OCI-M2 (cell line): ENCODE results near the gene HEPHL1.
"Not testable (repeated sequence)": the region's sequence is repeated elsewhere in the genome, so short reads cannot be mapped to it uniquely, and the experiment has no call there.

Experiments used
- DNase-seq: peaks from one replicate; lab custom pipeline; 2025; ENCODE audit not compliant: unreplicated experiment; lab: John Stamatoyannopoulos, UW

The HEPHL1 gene

GRCh38 chr11:94149431-94150017, 128.4 kb downstream of the HEPHL1 start:
- DNase-seq: no peak

GRCh38 chr11:94150056-94150455, 128.9 kb downstream of the HEPHL1 start:
- no peak for DNase-seq

DNA sequence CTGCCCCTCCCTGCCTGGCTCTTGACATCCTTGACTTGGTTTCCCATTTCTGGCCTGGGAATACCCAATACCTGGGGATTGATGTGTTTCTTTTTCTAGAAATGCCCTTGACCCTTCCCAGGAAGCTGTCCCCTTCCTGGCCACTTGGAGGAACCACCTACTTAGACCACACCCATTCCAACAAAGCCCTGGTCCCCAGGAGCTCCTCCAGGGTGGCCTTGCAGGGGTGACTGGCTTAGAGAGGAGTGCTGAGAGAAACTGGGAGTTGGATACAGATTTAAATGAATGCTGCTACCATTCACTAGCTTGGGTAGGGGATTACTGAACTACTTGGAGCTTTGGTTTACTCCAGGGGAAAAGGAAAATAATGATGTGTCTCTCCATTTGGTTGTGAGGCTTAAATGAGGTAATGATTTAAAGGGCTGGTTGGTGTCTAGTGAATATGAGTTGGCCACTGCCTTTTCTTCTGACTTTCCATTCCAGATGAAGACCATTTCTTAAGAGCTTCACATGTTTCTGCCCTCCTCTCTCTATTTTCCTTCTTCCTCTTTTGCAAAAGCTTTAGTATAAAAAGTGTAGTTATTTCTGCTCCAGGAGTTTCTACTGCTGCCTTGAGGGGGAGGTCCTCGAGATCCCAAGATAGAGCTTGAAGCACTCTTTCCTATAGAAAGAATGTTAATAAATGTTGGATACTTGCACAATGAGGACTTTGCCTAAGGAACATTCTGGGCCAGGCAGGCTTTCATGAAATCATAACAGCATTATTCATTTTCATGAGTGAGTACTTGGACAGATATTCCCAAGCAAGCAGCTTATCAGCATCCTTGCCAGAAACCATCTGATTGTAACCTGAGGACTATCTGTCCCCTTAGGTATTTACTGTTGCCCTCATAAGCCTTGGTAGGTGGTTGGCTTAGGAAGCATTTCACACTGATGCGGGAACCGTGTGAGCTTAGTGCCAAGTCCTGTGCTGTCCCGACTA, 129.8 kb downstream of the HEPHL1 start:
- DNase-seq: no peak

DNA sequence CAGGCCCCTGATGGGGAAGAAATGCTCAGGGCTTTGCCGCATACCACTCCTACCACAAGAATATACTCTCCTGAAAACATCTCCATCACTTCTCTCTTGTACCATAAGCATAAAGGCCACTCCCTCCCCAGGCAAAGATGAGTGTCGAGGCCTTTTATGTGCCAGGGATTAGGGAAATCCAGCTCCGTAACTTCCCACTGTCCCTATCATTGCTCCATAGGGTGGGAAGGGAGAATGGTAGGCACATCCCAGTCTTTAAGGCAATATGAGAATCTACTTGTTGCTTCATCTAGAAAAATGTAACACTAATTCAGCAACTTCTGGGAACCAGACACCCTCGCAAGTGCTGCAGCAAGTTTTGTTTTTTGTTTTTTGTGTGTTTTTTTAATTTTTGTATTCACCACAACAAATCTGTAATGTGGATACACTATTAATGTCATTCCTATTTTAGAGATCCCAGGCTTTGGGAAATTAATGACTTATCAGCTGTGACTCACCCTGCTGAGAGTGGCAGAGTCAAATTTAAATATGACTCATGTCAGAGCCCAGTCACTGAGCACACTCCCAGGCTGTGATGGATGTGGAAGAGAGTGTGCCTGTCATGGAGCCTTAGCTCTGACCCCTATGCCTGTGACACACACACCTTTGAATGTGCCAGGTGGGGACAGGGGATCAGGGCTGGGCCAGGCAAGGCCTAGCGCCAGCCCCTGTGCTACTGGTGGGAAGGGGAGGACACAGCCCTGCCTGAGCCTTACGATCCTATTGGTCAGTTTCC, 130.9 kb downstream of the HEPHL1 start:
- DNase-seq: no peak

DNA sequence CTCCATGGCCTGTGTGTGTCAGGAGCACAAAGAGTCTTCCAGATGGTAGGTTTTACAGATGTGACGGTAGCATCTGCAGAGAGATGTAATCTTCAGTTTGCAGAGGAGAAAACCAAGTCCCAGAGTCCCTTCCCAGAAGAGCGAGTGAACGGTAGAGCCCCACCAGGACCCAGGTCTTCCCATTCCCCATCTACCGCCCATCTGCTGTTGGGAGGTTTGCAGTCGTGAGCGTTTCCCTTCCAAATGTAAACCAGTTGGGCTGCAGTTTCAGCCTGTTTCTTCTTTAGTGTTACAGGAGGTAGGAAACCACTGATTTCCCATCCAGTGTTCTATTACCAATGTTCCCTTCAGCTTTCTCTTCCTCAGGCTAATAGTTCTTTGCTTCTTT, 131.5 kb downstream of the HEPHL1 start:
- DNase-seq: no peak

DNA sequence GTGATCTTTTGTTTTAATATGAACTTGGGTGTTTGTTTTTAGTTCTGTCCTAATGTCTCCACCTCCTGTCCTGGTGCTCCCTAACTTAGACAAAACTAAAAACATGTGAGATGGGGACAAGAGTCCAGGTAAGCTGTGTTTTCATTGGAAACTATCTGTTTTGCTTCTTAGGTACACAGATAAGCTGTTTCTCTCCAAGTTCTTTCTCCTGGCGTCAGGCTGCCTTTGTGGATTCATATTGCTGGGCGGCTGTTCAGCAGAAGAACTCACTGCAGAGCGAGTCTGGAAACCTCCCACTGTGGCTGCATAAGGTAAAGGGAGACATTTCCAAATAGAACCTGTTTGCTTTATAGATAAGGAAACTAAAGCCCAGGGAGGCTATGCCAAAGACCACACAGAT, 132.2 kb downstream of the HEPHL1 start:
- DNase-seq: no peak

- no peak for DNase-seq
These were observed 133.1 kb downstream of the HEPHL1 start for GRCh38 chr11:94154095-94154856.

DNA sequence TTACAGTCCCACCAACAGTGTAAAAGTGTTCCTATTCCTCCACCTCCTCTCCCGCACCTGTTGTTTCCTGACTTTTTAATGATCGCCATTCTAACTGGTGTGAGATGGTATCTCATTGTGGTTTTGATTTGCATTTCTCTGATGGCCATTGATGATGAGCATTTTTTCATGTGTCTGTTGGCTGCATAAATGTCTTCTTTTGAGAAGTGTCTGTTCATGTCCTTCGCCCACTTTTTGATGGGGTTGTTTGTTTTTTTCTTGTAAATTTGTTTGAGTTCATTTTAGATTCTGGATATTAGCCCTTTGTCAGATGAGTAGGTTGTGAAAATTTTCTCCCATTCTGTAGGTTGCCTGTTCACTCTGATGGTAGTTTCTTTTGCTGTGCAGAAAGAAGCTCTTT, 136.2 kb downstream of the HEPHL1 start:
- not testable (repeated sequence) for DNase-seq
